Panc1 (cell line): Measurements from ENCODE around the gene EMP2.
A peak's percentile ranks its signal among the peaks of the same experiment; 100 is the strongest.

Experiments
- POLR2AphosphoS5 ChIP-seq: IDR thresholded peaks from 2 replicates; pipeline ENCODE4 v1.6.1; 2012; ENCODE audit warnings: mild to moderate bottlenecking, low read depth, low read length, moderate library complexity
- SIN3A ChIP-seq: IDR thresholded peaks from 2 replicates; pipeline ENCODE4 v1.6.1; 2012; ENCODE audit warnings: low read depth, mild to moderate bottlenecking, low read length, moderate library complexity, borderline replicate concordance; ENCODE audit not compliant: insufficient read depth
- TCF7L2 ChIP-seq: IDR thresholded peaks from 2 replicates; pipeline ENCODE4 v1.6.1; 2011; ENCODE audit warnings: mild to moderate bottlenecking, low read depth, low read length, inconsistent platforms
- TF ChIP-seq, protein P1 (sequence below): fragments of 450-650 bp; IDR thresholded peaks from 2 replicates; pipeline ENCODE4 v1.5.1; 2017; ENCODE audit warnings: mild to moderate bottlenecking
- TF ChIP-seq, protein P2 (sequence below), 2 experiments: IDR thresholded peaks; 2 replicates each; pipeline ENCODE4 v1.6.1; 2011 to 2012; ENCODE audit warnings: low read depth in 2 of 2, control low read depth in 1 of 2, low read length in 1 of 2, mild to moderate bottlenecking in 1 of 2, moderate library complexity in 1 of 2; ENCODE audit not compliant: insufficient read depth in 1 of 2

DNA sequence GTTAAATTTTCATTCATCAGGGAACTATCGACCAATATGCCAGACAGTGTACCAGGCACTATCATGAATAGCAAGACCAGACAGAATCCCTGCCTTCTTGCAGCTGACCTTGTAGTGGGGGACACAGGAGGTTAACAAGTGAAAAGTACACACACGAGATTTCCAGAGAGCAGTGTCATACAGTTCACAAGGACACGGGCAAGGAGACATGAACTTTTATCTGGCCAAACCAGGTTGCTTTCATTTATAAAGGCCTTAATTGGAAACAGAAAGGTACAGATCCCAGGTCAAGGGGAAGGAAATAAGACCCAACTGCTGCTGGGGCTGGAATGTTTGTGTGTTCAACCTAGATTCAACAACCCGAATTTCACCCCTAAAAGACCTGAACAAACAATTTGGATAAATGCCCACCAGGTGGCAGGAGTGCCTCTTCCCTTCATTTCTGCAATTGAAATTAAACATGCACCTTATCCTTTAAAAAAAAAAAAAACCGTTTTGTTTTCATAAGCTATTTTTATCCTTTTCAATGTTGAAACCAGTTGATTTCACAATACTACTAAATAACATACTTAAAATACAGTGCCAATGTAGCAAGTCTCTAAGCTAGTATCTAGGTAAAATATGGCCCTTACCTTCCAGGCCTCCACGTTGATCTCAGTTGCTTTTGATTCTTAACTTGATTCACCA, 65.9 kb downstream of the EMP2 start:
- TF ChIP-seq, protein P1, sequence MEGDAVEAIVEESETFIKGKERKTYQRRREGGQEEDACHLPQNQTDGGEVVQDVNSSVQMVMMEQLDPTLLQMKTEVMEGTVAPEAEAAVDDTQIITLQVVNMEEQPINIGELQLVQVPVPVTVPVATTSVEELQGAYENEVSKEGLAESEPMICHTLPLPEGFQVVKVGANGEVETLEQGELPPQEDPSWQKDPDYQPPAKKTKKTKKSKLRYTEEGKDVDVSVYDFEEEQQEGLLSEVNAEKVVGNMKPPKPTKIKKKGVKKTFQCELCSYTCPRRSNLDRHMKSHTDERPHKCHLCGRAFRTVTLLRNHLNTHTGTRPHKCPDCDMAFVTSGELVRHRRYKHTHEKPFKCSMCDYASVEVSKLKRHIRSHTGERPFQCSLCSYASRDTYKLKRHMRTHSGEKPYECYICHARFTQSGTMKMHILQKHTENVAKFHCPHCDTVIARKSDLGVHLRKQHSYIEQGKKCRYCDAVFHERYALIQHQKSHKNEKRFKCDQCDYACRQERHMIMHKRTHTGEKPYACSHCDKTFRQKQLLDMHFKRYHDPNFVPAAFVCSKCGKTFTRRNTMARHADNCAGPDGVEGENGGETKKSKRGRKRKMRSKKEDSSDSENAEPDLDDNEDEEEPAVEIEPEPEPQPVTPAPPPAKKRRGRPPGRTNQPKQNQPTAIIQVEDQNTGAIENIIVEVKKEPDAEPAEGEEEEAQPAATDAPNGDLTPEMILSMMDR = peak; percentile 77
- TF ChIP-seq, protein P2, sequence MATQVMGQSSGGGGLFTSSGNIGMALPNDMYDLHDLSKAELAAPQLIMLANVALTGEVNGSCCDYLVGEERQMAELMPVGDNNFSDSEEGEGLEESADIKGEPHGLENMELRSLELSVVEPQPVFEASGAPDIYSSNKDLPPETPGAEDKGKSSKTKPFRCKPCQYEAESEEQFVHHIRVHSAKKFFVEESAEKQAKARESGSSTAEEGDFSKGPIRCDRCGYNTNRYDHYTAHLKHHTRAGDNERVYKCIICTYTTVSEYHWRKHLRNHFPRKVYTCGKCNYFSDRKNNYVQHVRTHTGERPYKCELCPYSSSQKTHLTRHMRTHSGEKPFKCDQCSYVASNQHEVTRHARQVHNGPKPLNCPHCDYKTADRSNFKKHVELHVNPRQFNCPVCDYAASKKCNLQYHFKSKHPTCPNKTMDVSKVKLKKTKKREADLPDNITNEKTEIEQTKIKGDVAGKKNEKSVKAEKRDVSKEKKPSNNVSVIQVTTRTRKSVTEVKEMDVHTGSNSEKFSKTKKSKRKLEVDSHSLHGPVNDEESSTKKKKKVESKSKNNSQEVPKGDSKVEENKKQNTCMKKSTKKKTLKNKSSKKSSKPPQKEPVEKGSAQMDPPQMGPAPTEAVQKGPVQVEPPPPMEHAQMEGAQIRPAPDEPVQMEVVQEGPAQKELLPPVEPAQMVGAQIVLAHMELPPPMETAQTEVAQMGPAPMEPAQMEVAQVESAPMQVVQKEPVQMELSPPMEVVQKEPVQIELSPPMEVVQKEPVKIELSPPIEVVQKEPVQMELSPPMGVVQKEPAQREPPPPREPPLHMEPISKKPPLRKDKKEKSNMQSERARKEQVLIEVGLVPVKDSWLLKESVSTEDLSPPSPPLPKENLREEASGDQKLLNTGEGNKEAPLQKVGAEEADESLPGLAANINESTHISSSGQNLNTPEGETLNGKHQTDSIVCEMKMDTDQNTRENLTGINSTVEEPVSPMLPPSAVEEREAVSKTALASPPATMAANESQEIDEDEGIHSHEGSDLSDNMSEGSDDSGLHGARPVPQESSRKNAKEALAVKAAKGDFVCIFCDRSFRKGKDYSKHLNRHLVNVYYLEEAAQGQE (IDR thresholded peaks at IDR 0.05; ENCODE audit: insufficient read depth in 1 of 2, low read depth in 2 of 2, low read length in 1 of 2) = no peak
- TF ChIP-seq POLR2AphosphoS5 = no peak
- TF ChIP-seq SIN3A = no peak
- TF ChIP-seq TCF7L2 = no peak
